ENCODE results near the gene NELL1.

GRCh38 chr11:21113876-21114275, 444.5 kb downstream of the NELL1 start:
- no peak for TF ChIP-seq CTBP1 (IDR thresholded peaks at IDR 0.05; ENCODE audit: borderline replicate concordance)
- TF ChIP-seq PKNOX1 (IDR thresholded peaks at IDR 0.05), result no peak
- TF ChIP-seq FOXM1 (IDR thresholded peaks at IDR 0.05; ENCODE audit: borderline replicate concordance), result no peak
- TF ChIP-seq SUZ12 (IDR thresholded peaks at IDR 0.05), result no peak
- no peak for TF ChIP-seq FOXA1 (IDR thresholded peaks at IDR 0.05)
- no peak for TF ChIP-seq FOXK2 (IDR thresholded peaks at IDR 0.05)
- no peak for TF ChIP-seq BHLHE40 (IDR thresholded peaks at IDR 0.05; ENCODE audit: borderline replicate concordance)
- TF ChIP-seq ARNT (IDR thresholded peaks at IDR 0.05), result no peak
- no peak for TF ChIP-seq NFRKB (IDR thresholded peaks at IDR 0.05)
- TF ChIP-seq SP1 (IDR thresholded peaks at IDR 0.05), result no peak
- TF ChIP-seq ELF4 (IDR thresholded peaks at IDR 0.05), result no peak

All from HEK293T (cell line).